HG02571 (cell line): ENCODE measurements around the gene MPZL1.

ENCODE experiments used
- ATAC-seq: cut with Tn5 transposase; IDR thresholded peaks from one replicate; pipeline ENCODE4 v1.9.1; 2021; ENCODE audit warnings: mild to moderate bottlenecking, moderate library complexity; ENCODE audit not compliant: unreplicated experiment

Gene MPZL1

DNA sequence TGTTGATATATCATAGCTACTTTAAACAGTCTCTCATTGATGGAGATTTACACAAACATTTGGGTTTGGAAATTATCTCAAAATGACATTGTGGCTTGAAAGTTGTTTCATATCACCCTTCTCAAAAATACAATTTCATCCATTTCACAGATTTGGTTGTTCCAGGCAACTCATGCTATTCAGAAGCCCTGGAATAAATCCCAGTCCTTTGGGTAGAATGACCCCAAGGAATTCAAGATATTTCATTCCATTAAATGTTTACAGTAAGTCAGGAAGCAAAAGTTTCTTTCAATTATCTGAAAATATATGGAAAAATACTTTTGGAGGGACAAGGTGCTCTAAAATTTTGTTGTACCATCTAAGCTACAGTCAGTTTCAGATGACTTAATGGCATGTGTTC, 27.1 kb downstream of the MPZL1 start:
- ATAC-seq, result no peak

DNA sequence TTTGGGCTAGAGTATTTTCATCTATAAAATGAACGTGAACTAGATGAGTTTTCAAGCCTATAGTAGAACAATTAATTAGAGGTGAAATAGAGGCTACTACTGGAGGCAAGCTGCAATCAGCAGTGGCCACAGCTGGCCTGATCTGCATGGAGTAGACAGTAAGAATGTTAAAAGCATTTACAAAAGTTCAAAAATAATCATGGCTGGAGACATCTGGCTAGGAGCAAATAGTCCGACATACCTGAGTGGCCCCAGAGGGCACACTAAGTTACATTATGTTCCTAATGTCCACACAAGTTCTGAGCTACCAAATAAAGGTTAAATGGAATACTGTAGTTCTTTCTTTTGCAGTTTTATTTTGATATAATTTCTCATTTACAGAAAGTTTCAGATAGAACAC, 28.0 kb downstream of the MPZL1 start:
- ATAC-seq, result no peak

DNA sequence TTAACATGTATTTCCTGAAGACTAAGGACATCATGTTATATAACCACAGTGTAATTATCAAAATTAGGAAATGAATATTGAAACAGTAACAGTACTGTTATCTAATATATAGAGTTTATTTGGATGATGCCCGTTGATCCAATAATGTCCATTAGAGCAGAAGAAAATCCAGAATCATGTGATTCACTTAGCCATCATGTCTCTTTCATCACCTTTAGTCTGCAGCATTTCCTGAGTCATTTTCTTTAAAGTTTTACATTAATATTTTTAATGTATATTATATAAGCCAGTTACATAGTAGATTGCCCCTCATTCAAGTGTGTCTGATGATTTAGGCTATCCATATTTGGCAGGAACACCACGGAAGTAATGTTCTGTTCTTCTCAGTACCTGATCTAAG, 28.9 kb downstream of the MPZL1 start:
- ATAC-seq, result no peak

DNA sequence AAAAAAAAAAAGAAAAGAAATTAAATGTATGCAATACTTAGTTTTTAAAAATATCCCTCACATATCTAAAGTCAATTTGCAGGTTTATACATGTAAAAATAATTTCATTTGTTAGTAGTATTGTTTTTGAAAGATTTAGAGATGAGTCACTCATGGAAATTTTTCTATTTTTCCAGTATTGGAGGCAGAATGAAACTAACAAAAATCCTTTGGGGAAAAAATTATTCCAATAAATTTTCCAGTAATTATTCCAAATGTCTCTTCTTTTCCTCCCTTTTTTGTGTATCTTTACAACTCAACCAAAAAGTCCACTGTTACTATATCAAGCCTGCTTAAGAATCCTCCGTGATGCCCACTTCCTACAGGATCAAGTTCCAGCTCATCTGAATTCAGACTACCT, 29.9 kb downstream of the MPZL1 start:
- ATAC-seq, result no peak

DNA sequence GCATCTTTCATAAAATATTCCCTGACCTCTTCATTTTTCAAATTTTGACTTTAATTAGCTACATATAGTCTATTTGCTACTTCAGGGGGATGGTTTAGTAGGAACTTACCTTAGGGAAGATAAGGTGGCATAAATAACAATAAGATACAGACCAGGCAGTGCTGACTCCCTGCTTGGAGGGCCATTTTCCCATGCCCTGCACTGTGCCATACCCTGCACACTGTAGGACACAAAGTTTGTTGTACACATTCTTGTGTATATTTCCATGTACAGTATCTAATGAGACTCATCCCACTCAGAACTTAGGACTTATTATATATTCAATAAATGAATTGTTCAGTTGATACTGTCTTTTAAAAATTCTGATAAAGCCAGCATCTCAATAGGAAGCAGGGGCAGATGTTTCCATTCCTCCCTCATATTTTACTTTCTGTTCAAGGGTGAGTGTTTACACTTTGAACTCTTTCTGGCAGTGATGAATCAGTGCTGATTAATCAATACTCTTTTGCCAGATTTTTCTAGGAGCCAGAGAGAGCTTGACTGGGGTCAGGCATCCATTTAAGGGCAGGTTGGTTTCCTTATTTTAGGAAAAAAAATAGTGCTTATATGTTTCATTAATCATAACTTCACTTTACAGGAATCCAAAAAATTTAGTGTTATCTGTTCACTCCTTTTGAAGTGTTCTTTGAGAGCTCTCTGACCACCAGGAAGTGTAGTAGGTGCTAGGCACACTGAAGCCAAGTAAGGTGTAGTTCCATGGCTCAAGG, 30.6 kb downstream of the MPZL1 start:
- ATAC-seq, result no peak

DNA sequence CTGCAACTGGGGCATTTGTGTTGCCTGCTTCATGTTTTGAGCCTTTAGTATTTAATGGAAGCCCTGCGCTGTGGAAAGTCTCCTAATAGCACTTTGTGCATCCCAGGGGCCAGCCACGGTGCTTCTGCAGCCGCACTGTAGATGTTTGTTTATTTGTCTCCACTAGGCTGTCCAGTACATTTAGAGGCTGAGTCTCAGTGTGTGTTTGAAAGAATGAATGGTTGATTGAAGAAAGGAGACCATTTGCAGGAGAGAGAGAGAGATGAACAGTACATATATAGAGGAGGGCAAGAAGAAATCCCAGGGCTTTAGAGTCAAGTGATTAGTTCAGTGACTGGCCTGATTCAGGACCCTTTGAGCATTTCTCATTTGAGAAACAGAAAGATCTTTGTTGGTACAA, 33.9 kb downstream of the MPZL1 start:
- no peak for ATAC-seq

DNA sequence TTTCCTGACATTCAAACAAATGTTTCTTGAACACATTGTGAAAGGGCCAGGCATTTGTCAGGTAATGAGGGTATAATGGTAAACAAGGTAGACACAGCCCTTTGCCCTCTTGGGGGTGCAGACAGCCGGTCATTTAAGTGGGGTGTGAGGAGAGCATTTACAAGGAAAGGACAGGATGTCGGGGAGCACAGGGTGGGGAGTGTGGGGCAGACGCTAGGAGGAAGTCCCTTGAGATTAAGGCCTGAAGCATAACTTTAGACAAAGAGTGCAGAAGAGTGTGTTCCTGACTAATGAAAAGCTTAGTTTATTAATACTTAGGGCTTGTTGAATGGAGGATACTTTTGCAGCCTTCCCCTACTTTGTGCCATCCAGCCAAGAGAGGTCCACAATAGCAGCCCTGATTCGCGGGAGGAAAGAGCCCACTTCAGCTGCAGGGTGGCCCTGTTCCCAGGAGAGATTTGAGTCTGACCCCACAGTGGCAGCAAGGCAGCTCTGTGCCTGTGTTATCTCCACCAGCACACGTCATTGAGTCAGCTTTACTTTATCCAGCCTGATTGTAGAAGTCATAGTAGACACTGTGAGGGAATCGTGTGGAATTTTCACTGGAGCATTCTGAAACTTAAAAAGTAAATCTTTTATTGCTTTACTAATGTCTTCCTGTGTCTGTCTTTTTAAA, 35.1 kb downstream of the MPZL1 start:
- no peak for ATAC-seq

DNA sequence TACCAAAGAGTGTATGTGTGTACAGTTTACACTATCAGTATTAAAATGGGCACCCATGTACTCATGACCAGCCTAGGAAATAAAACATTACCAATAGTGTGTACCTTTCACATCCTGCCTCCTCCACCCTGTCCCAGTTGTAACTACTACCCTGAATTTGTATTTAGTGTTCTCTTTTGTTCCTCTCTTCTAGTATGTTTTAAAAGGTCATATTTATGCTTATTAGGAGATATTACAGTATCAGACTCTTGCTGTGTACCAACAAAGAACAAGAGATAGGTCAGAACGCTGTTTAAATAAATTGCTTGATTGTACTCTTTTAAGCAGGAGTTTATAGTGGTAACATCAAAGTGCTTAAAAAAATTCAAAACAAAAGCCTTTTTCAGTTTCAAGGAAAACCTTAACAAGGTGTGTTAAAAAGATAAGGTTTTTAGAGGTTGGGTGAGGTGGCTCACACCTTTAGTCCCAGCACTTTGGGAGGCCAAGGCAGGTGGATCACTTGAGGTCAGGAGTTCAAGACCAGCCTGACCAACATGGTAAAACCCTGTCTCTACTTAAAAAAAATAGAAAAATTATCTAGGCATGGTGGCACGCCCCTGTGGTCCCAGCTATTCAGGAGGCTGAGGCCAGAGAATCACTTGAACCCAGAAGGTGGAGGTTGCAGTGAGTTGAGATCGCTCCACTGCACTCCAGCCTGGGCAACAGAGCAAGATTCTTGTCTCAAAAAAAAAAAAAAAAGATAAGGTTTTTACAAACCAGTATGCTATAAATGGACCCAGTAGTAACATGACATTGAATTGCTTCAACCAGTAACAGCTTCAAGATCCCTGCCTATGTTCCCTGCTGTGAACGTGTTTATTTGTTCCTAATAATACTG, 35.9 kb downstream of the MPZL1 start:
- ATAC-seq, result no peak

DNA sequence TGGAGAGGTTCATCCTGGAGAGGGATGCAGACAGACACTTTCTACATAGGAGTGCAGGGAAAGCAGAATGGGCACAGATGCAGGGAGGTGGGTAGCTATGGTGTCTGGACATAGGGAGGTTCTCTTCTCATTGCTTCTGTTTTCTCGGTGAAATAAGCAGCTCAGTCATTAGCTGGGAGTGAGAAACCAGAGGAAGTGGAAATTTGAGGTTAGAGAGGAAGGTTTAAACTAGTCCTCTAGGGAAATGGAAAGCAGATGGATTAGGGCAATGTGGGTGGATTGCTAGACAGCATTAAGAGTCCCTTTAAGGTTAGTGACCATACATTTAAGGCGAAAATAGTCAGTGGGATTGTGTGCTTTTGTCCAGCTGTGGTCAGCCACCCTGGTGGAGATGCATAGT, 39.6 kb downstream of the MPZL1 start:
- no peak for ATAC-seq

DNA sequence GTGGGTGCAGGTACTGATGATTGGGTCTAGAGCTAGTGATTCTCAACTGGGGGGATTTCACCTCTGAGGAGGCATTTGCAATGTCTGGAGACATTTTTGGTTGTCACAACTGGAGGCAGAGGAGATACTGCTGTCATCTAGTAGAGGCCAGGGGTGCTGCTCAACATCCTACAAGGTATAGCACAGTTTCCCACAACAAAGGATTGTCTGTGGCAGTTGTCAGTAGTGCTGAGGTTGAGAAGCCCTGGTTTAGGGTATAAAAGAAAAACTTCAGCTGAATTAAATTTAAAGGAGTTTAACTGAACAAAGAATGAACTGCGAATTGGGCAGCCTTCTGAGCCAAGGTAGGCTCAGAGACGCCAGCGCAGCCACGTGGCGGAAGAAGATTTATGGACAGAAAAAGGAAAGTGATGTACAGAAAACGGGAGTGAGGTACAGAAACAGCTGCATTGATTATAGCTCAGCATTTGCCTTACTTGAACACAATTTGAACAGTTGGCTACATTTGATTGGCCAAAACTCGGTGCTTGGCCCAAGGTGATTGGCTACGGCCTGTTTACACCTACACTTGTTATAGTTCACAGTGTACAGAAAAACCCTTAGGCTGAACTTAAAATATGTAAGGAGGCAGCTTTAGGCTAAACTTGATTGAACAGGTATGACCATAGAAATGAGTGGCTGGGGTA, 40.4 kb downstream of the MPZL1 start:
- no peak for ATAC-seq

DNA sequence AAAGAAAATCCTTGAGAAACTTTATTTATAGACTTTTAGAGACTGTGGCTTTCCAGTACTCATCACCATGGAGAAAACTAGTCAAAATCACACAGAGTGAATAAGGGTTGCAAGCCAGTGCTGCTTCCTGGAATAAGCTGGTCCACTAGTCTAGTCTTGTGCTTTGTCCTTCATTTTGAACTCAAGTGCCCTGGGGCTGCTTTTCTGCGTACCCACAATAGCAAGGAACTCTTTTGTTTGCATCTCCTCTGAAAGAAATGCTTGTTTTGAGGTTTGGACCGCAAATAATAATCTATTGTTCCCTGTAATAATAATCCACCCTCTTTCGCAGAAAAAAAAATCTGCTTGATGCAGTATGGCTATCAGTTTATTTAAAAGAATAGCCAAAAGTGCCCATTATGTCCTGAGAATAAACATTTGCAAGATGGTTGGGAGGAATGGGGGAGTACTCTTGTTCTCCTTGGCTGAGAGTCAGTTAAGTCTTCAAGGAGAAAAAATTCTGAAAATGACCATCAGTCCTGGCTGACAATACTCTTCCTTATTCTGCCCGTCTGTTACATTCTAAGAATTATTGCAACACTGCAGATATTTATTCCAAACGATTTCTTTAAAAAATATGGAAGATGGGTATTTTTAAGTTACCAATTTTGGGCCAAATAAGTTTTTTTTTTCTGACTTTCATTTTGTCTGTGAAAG, 41.9 kb downstream of the MPZL1 start:
- ATAC-seq, result no peak

DNA sequence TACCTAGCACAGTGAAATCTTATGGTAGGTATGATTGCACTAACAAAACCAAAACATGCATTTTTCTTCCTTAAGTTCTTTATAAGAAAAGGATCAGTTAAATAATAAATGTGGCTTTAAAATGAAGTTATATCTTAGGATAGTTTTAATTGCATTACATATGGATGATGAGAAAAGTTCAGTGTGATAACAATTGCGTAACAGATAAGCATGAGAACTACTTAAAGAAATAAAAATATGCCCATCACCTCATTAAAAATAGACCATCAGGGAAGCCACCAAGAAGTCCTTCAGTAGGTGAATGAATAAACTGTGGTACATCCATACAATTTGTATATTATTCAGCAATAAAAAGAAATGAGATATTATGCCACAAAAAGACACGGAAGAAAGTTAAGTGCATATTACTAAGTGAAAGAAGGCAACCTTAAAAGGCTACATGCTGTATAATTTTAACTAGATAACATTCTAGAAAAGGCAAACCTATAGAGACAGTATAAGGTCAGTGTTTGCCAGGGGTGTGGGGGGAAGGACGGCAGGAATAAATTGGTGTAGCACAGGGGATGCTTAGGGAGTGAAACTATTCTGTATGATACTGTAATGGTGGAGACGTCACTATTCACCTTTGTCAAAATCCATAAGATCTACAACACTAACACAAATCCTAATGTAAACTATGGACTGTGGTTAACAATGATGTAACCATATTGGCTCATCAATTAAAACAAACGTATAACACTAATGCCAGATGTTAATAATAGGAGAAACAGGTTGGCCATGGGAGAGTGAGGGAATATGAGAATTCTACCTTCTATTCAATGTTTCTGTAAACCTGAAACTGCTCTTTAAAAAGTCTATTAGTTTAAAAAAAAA, 42.9 kb downstream of the MPZL1 start:
- no peak for ATAC-seq

DNA sequence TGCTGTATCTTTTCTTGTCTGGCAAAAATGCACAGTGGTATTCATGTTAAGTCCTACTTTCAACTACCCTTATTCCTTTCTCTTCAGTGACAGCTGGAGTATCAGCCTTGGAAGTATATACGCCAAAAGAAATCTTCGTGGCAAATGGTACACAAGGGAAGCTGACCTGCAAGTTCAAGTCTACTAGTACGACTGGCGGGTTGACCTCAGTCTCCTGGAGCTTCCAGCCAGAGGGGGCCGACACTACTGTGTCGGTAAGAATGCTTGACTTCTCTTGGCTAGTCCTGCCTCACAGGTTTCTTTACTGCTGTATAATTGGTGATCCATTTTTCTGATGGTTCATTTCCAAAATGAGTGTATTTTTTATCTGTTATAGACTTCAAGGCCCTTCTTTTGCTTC, 43.7 kb downstream of the MPZL1 start:
- ATAC-seq, result no peak

DNA sequence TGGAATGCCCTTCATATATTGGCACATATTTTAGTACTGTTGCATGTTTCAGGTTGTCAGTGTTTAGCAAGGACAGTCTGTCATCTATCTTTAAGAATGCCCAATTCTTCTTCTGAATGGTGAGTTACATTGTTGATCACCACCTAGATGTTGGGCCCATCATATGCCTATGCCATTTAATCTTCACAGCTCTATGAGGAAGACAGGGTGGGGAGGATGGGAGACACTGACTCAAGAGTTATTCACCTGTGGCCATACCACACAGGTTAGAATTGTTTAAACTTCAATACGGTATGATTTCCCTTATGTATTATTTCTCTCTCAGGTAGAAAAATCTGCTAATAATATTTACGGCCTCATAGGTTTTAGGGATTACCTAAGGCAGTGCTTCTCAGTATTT, 44.8 kb downstream of the MPZL1 start:
- ATAC-seq, result no peak

DNA sequence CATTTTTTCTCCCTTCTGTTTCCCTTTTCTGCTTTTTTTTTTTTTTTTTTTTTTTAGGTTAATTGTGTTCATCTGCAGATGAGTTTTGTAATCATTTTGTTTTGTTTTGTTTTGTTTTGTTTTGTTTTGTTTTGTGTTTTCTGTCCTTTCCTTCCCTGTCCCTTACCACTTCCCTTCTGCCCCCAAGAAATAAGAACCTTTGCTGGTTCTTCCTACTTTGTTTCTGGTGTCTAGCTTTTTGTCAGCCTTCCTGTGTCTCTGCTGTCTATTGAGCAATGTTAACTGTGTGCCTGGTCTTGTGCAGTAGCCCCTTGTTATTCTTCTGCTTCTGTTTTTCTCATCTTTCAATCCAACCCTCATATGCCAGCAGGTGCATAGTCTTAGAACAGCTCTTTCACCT, 46.0 kb downstream of the MPZL1 start:
- ATAC-seq, result no peak

DNA sequence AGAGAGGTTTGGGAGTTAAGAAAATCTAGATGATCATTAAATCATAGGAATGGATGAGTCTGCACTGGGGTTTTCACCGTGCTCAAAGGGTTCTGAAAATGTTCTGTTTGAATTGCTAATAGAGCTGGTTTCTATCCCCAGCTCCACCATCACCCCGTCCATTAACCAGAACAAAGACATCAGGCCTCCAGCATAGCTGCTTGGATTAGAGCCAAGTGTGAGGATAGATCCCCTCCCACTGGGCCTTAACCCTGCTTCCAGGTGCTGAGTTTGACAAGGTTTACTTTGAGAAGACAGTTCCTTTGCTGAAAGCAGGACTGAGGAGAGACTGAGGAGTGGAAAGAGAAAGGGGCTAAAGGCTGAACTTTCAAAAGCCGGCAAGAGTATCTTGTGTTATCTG, 48.3 kb downstream of the MPZL1 start:
- no peak for ATAC-seq

DNA sequence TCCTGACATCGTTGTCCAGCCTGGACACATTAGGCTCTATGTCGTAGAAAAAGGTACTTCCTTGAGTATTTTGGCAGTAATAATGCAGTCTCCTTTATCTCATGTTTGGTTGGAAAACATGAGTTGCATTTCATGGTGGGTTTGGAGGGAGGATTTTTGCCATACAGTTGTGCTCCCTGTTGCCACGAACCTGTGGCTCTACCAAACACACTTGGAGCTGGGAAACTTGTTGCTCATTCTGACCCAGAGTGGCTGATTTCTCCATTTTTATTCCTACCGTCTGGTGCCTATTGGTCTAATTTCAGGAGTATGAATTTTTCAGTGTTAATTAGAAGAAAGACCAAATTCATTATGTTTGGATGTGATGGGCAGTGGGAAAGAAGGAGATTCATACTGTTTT, 50.7 kb downstream of the MPZL1 start:
- ATAC-seq, result no peak

DNA sequence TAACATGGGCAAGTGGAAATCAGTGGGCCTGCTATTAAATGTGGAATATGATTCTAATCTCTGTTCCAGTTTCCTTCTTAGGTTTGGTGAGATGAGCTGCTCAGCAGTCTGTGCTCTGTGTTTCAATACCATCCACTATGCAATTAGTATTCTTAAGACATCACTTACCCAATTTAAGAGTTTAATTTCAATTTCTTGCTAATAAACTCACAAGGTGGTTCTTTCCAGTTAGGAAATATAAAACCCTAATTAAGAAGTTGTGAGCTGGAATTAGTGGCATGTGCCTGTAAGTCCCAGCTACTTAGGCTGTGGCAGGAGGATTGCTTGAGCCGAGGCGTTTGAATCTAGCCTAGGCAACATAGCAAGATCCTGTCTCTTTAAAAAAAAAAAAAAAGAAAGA, 51.7 kb downstream of the MPZL1 start:
- no peak for ATAC-seq

DNA sequence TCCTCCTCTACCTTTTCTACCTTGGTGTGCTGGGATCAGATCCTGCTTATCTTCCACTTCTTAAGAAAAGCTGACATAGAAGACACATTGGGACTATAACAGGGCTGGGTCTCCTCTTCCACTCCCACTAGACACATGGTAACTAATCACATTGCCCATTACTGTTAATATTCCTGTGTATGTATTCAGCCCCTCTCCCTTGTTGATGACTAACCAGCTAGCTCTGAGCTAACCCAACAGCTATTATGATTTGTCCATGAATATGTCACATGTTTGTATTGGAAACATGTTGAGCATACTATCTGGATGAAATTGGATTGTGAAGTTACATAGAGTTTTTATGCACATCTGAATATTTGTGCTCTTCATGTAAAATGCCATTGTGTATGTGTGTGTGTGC, 52.9 kb downstream of the MPZL1 start:
- no peak for ATAC-seq

DNA sequence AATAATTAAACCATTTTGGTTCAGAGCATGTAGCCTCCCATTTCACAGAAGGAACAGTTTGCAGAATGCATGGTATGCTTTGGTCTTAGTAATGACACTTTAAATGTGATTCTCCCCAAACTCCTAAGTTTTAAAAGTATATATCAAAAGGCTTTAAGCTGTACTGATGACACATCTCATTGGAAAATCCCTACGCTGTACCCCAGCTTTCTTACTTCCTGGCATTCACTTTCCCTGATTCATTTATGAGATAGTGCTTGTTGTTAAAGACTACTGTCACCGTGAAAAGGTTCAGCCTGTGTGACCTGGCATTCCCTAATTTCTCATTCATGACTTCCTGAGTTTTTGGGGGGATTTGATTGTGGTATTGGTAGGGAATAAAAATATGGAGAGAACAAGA, 53.4 kb downstream of the MPZL1 start:
- ATAC-seq, result no peak
